GM19324 (cell line): ENCODE measurements around the gene SLC25A23.
A peak's percentile ranks its signal among the peaks of the same experiment; 100 is the strongest.
"Not testable (repeated sequence)": the region's sequence is repeated elsewhere in the genome, so short reads cannot be mapped to it uniquely, and the experiment has no call there.

Source experiments
- ATAC-seq: cut with Tn5 transposase; IDR thresholded peaks from one replicate; pipeline ENCODE4 v1.9.1; 2021; ENCODE audit warnings: mild to moderate bottlenecking, moderate library complexity; ENCODE audit not compliant: unreplicated experiment, low FRiP score

SLC25A23 gene

DNA sequence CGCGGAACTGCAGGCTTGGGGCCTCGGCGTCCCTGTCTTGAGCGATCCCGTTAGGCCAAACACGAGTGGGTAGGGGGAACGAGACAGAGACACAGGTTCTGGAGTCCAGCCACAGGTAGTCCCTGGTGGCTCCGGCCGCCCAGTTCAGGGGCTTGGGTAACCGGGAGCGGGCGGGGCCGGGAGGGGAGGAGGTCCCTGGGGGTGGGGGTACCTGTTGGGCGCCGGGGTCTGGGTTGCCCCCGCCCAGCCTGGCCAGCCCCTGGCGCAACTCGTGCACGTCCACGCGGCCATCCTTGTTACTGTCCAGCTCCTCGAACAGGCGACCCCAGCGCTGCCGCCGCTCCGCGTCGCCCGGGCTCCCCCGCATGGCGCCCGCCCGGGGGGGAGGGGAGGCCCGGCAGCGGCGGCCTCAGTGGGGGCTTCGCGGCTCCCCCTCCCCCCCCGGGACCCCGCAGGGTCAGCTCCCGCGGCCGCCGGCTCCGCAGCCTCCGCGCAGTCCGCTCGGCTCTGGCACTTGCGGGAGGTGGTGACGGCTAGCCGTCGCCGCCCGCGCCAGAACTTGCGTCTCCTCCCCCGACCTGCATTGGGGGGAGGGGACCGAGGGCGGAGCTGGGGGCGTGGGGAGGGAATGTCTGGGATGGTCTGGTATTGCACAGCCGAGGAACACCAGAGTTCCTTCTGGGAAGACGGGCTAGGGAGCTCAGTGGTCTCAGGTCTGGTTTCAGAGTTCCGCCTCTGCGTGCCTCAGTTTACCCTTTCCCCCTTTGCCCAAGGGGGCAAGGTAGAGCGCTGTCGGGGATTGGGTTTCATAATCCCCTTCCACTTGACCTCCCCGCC is at the start of gene SLC25A23:
Gene SLC25A23 (minus strand): TSS at position 531 of the 837 bp plus-strand sequence. CDS start 164 bp downstream, at position 367.
- peak; percentile 41 for ATAC-seq

GRCh38 chr19:6508028-6508771 is 48.6 kb upstream of the SLC25A23 start:
- ATAC-seq: not testable (repeated sequence)

- ATAC-seq: no peak
These were observed 44.0 kb upstream of the SLC25A23 start for GRCh38 chr19:6503407-6504201.

GRCh38 chr19:6501740-6502648 is 42.4 kb upstream of the SLC25A23 start, which contains the start of gene TUBB4A:
TUBB4A (minus strand) TSS chr19:6502309; CDS start chr19:6502212, 97 bp downstream.
- ATAC-seq: no peak

DNA sequence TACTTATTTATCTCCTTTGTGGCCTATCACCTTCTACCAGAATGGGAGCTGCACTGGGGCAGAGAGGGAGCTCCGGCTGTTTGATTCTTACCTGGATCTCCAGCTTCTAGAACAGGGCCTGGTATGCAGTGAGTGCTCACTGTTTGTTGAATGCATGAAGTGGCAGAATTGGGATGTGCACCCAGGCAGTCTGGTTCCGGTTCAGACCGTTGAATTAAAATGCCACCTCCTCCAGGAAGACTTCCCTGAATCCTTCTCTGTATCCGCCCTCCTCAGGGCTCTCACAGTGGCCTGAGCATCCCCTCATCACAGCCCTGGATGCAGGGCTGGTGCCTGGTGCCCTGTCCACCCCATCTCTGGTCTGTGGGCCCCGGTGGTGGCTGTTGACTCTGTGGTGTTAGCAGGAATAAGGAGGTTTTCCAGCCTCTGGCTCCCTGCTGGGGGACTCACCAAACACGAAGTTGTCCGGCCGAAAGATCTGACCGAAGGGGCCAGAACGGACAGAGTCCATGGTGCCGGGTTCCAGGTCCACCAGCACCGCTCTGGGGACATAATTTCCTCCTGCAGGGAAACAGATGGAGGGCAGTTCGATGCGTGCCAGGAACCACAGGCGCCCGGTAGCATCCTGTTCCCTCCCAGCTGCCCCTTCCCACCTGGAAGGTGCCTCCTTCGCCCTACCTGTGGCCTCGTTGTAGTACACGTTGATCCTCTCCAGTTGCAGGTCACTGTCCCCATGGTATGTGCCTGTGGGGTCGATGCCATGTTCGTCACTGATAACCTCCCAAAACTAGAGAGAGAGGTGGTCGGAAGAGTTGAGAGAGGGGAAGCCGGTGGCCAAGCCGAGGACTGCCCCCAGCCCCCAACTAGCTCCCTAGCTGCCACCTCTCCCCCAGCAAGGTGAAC is 41.5 kb upstream of the SLC25A23 start:
- ATAC-seq: no peak

- no peak for ATAC-seq
These were observed 39.6 kb upstream of the SLC25A23 start for GRCh38 chr19:6499052-6499790.

- ATAC-seq: no peak
These were observed 38.9 kb upstream of the SLC25A23 start for GRCh38 chr19:6498294-6499036.

- no peak for ATAC-seq
These were observed 36.4 kb upstream of the SLC25A23 start for GRCh38 chr19:6495947-6496346.

DNA sequence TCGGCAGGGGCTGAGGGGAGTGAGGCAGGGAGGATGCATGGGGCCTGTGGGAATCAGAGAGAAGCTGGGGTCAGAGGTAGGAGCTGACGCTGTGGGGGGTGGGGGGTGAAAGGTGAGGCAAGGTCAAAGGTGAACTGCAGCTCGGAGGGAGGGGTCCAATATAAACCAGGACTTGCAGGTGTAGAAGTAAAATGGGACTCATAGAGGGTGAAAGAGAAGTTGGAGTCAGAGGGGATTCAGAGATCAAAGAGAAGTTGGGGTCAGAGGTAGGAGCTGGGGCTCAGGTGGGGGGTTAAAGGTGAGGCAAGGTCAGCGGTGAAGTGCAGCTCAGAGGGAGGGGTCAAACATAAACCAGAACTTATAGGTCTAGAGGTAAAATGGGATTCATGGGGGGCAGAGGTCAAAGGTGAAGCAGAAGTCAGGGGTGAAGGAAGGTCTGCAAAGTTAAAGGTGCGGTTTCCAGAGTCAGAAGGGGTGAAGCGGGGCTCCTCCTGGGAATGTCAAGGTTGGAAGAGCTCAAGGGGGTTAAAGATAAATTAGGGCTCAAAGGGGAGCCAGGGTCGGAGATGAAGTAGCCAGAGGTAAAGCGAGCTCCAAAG is 34.9 kb upstream of the SLC25A23 start:
- no peak for ATAC-seq

DNA sequence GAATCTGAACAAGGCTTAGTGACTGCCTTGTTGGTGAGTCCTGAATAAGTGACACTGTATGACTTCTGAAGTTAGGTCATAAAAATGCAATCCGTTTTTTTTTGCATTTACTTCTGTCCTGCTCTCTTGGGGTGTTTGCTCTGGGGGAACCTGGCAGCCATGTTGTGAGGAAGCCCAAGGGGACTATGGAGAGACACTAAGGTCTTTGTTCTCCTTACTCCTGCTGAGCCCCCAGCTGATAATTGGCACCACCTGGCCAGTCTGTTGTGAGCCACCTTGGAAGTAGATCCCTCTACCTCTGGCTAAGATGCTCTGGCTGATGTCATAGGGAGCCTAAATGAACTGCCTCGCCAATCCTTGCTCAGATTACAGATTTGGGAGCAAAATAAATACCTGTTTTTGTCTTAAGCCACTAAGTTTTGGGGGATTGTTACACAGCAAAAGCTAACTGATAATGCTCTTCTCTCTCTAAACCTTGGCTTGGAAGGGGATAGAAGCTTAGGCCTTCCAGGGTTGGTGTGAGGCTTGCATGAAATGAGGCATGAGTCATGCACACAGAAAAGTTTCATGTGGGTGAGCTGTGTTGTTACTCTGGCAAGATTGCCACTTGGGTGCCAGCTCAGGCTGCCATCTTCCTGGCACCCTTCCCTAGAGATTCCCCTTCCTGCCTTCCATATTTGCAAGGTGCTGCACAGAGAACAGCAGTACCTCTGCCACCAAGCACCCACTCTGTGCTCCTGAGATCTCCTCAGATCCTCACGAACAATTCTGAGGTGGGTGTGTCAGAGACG is 32.4 kb upstream of the SLC25A23 start:
- no peak for ATAC-seq

GRCh38 chr19:6490134-6490533 is 30.5 kb upstream of the SLC25A23 start:
- ATAC-seq: no peak

- ATAC-seq: no peak
These were observed 29.9 kb upstream of the SLC25A23 start for GRCh38 chr19:6489278-6490061.

- ATAC-seq: no peak
These were observed 25.2 kb upstream of the SLC25A23 start for GRCh38 chr19:6484831-6485230.

GRCh38 chr19:6484230-6484629 is 24.6 kb upstream of the SLC25A23 start:
- ATAC-seq: no peak

DNA sequence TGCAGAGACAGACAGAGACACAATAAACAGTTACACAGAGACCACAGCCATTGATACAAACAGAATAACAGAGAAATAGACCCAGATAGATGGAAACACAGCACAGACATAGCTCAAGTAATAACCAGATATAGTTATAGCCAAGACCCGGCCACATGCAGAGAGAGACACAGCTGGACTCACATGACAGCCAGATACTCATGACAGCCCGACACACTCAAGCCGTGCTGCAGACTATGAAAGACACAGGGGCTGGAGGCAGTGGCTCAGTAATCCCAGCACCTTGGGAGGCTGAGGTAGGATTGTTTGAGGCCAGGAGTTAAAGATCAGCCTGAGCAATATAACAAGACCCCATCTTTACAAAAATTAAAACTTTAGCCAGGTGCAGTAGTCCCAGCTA is 23.6 kb upstream of the SLC25A23 start:
- no peak for ATAC-seq

DNA sequence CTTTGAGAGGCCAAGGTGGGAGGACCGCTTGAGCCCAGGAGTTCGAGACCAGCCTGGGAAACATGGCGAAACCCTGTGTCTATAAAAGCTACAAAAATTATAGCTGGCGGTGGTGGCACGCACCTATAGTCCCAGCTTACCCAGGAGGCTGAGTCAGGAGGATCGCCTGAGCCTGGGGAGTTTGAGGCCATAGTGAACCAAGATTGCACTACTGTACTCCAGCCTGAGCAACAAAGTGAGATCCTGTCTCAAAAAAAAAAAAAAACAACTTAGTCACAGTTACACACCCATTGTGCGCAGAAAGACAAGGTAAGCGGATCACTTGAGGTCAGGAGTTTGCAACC is 22.7 kb upstream of the SLC25A23 start:
- no peak for ATAC-seq
